Activated CD4-positive, alpha-beta T cell treated with anti-CD3 and anti-CD28 coated beads, Interleukin-2, amount 50 U/mL, for 24 hours (primary cell): ENCODE results near the gene SLC28A3.

Experiments used
- DNase-seq, 2 donors: peaks; one replicate each; pipeline ENCODE4 v3.0.0-alpha.2; 2020; ENCODE audit warnings: low read depth in 1 of 2, low spot score in 1 of 2

Gene SLC28A3

GRCh38 chr9:84254972-84255371 is 85.6 kb downstream of the SLC28A3 start:
- DNase-seq: no peak

DNA sequence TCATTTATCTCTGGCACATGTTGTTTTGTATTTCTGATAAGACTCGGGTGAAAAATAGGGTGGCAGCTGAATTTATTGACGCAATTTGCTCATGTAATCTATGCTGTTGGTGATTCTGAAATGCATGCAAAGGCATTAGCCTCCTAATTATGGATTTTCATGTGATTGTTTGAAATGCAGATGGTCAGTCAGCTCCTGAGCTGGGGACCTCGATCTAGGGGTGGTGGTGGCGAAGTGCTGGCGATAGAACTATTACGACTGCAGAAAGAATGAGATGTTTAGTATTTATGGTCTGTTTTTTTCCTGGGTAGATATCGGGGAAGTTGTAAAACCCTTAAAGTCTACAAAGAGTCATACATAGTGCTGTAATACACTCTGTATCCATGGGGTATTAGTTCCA is 88.6 kb downstream of the SLC28A3 start:
- DNase-seq: no peak

DNA sequence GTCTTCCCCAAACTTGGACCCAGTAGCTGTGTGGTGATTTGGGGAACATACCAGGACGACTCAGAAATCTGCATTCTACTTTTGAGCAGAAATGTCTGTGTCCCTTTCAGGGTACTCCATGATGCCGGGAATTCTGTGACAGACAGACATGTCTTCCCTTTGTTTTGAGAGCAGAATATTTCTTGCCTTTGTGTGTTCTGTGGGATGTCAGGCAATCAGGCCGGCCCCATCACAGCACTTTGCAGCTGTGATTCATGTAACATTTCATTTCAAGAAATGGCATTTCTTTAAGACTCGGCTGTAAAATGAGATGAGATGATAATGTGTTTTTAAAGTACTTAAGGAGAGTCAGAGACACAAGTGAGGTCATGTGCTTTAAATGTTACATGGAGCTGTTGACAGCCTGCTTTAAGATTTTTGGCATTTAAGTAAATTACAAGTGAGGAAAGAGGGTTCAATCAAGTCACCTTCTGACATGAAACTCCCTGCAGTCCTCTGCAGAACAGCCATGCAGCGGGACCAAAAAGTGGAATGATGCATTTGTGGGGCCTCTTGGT is 98.7 kb downstream of the SLC28A3 start:
- DNase-seq: no peak

DNA sequence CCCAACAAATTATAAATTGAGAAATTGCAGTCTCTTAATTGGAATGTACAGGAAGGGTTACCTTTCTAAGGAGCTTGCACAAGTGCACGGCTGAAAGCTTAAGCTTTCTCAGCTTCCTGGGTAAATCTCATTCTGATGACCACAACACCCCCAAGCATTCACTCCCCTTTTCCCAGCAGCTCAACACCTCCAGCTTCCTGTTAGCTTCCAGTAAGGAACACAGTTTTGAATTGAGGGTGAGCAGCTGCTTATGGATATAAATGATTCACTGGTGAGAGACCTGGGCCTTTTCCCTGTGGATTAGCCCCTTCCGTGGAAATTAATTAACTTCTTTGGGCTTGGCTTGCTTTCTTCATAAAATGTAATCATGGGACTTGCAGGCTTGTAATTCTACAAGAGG is 101.2 kb downstream of the SLC28A3 start:
- no peak for DNase-seq

- no peak for DNase-seq
These were observed 101.9 kb downstream of the SLC28A3 start for GRCh38 chr9:84238652-84239051.

GRCh38 chr9:84235511-84235910 is 105.0 kb downstream of the SLC28A3 start:
- DNase-seq: no peak

- DNase-seq: no peak
These were observed 110.0 kb downstream of the SLC28A3 start for GRCh38 chr9:84230355-84231145.

DNA sequence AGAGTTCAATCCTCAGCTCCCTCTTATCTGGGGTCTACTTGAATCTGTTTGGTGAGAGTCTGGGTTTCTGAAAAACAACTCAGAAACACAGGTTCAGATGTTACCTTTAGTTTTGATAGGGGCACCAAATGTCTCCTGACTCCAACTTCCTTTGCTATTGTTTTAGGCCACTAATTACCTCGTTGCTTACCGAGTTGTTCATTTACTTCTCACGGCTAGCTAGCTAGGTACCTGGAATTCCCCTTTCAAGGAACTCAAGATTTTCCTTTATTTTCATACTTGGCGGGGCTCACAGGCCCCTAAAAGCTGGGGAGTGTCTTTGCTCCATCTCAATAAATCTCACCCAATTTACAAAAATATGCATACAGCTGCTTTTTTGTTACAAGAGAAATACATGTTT is 111.4 kb downstream of the SLC28A3 start:
- no peak for DNase-seq

DNA sequence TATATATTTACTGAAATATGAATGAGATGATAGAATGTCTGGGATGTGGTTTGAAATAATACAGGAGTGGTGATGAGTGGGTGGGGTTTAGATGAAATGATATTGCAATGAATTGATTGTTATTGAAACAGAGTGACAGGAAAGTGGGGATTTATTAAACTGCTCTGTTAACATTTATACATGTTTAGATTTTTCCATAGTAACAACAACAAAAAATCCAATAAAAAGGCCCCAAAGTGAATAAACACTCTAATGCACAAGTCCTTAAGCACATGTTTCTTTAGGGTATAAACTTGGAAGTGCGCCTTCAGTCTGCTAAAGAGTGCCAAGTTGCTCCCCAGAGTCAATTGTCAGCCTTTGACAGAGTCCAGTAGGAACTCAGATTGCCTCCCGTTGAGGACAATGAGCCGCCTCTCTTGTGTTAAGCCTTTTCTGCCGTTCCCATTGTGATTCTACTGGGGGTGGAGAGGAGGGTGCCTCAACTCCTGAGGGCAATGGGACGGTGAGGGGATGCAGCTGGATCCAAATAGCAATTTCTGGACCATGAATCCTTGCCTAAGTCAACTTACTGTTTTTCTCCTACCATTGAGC is 112.3 kb downstream of the SLC28A3 start:
- no peak for DNase-seq

GRCh38 chr9:84226126-84226525 is 114.4 kb downstream of the SLC28A3 start:
- no peak for DNase-seq
